ENCODE measurements around the gene SPECC1L. TPM values are rescaled to one million over a fixed set of nuclear protein-coding genes. Genes with fewer than 3 reads are reported as not detected.

SPECC1L gene
- total and polyA plus RNA-seq, 2 of the 8 experiments (the other 6 are each of a cell fraction or from before 2014, with no cell fraction given) = 15.7 to 61.6 TPM

GRCh38 chr22:24390576-24390975, 119.9 kb downstream of the SPECC1L start (continued):
- TF ChIP-seq TEAD4 (IDR thresholded peaks at IDR 0.05; ENCODE audit: low read depth, low read length) = no peak
- no peak for TF ChIP-seq POLR2AphosphoS5 (IDR thresholded peaks at IDR 0.05; ENCODE audit: low read depth, low read length)
- TF ChIP-seq POLR2A (IDR thresholded peaks at IDR 0.05; ENCODE audit: control extremely low read depth in 1 of 2, low read depth in 2 of 2, low read length in 2 of 2) = no peak
- TF ChIP-seq SP4 (IDR thresholded peaks at IDR 0.05; ENCODE audit: low read length) = no peak
- TF ChIP-seq EP300 (IDR thresholded peaks at IDR 0.05; ENCODE audit: borderline replicate concordance in 1 of 2, low read depth in 2 of 2, low read length in 2 of 2) = no peak
- no peak for TF ChIP-seq SP2 (IDR thresholded peaks at IDR 0.05; ENCODE audit: low read length)
